Measurements from ENCODE around the gene YWHAG.
"Not testable (repeated sequence)": the region's sequence is repeated elsewhere in the genome, so short reads cannot be mapped to it uniquely, and the experiment has no call there.

YWHAG gene

DNA sequence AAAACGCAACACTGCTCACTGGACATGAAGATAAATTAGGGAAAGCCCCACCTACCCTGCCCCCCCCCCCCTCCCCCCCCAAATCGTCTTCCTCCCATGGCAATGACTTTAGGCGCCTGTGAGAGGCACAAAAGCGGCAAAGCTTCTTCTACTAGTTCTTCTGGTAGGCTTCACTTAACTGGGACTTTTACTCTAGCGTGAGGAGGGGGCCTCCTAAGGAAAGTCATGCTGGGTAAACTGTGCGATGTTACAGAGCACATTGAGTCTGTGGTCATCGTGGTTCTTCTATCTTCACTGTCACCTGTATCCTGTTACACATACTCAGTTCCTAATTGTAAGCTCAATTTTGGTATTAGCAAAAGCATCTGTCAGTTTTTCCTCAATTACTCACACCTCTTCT lies 31.2 kb downstream of the YWHAG start:
- Mint-ChIP-seq H3K4me1 (peaks cover 38% of the 10 kb centered on the region), H3K27me3 (no peaks in the 10 kb centered on the region), H3K27ac (no peak overlapping the region), H3K9me3 (no peaks in the 10 kb centered on the region), H3K36me3 (peaks cover 47% of the 10 kb centered on the region), H3K4me3 (no peak overlapping the region)
- no peak for ATAC-seq

DNA sequence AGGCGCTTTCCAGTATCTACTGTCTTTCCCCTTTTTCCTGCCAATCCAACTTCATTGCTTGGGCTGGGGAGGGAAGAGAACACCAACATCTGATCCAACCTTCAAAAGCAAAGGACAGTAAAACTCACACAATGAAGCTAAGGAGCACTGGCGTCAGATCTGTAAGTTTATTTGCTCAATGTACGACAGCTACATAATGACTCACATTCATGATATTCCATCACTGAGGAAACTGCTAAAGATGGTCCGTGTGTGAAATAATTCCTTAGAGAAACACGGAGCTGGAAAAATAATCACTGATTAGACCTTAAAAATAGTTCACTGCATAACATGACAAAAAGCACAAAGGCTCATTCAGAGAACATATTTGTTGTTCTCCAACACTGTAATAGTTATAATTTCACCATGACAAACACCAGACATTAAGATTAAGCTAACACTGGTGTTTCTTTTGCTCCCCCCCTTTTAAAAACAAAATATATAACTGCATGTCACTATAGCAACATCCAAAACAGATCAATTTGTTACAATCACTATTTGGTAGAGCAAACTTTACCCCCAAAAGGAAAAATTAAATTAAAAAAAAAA lies 32.1 kb downstream of the YWHAG start:
- H3K4me1 Mint-ChIP-seq, result peaks cover 29% of the 10 kb centered on the region
- no peak overlapping the region for H3K4me3 Mint-ChIP-seq
- H3K9me3 Mint-ChIP-seq, result no peaks in the 10 kb centered on the region
- peaks cover 43% of the 10 kb centered on the region for H3K36me3 Mint-ChIP-seq
- no peak for ATAC-seq
- H3K27me3 Mint-ChIP-seq, result no peaks in the 10 kb centered on the region
- H3K27ac Mint-ChIP-seq, result no peak overlapping the region

DNA sequence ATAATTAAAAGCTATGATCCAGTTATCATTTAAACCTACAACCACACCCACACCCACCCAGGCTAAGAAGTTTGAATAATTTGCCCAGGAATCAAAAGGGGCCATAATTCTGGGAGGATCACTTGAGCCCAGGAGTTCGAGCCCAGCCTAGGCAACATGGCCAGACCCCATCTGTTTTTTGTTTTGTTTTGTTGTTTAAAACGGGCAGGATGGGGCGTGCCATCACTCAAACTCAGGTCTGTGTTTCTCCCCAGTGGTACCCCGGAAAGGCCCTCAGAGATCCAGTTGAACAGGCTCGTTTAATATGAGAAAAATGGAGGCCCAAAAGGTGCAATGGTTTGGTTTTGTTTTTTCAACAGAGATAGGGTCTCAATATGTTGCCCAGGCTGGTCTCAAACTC lies 33.0 kb downstream of the YWHAG start:
- no peak for ATAC-seq
- no peaks in the 10 kb centered on the region for H3K27me3 Mint-ChIP-seq
- H3K36me3 Mint-ChIP-seq, result peaks cover 35% of the 10 kb centered on the region
- H3K9me3 Mint-ChIP-seq, result no peaks in the 10 kb centered on the region
- no peak overlapping the region for H3K27ac Mint-ChIP-seq
- peaks cover 28% of the 10 kb centered on the region for H3K4me1 Mint-ChIP-seq
- no peak overlapping the region for H3K4me3 Mint-ChIP-seq

DNA sequence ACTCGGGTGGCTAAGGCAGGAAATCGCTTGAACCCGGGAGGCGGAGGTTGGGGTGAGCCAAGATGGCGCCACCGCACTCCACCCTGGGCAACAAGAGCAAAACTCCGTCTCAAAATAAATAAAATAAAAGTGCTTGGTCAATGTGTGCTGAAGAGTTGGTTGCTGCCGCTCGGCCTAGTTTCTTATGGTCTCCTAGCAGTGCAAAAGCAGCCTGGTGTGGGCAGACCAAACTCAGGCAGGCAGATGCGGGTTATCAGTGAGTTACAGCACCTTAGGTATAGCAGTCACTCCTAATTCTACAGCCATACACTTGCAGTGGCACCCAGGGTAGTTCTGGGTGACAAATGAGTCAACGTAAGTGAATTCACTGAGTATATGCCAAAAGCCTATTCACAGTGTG lies 33.7 kb downstream of the YWHAG start:
- ATAC-seq, result no peak
- Mint-ChIP-seq H3K36me3 (peaks cover 32% of the 10 kb centered on the region), H3K27ac (no peak overlapping the region), H3K9me3 (no peaks in the 10 kb centered on the region), H3K4me3 (no peak overlapping the region), H3K27me3 (no peaks in the 10 kb centered on the region), H3K4me1 (peaks cover 32% of the 10 kb centered on the region)

DNA sequence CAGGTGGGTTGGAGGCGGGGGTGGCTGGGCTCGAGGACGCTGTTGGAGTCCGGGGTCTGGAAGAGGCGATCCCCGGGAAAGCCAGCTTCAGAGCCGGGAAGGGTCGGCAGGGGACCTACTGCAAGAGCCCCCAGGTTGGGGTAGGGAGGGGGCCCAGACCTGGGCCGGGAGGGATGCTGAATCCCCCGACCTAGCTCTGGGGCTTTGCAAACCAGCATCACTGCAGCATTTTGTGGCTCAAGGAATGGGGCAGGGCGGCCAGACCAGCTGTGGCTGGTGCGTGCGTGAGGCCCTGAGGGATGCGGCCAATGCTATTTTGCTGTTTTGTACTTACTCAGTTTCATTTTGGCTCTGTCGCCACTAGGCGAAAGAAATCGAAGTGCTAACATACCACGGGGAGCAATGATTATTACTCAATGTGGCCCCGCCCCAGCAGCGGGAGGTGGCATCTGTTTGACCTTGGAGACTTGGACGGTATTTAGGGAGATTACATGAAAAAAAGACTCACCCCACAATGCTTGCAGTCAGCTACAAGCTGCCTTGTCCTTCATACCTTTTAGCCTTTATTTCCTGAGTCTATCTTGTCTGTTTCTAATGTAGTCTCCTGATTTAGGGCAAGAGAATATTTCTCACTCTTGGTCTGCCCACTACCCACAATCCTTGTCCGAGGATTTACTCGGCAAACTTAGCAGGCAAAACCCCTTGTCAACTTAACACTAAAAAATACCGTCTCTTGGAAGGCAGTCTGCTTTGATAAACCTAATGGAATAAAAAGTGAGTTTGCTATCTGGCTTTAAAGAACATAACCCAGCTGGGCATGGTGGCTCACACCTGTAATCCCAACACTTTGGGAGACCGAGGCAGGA lies 40.1 kb downstream of the YWHAG start:
- Mint-ChIP-seq H3K27ac (peak overlapping the region; percentile 89), H3K4me3 (peak overlapping the region; percentile 88)

DNA sequence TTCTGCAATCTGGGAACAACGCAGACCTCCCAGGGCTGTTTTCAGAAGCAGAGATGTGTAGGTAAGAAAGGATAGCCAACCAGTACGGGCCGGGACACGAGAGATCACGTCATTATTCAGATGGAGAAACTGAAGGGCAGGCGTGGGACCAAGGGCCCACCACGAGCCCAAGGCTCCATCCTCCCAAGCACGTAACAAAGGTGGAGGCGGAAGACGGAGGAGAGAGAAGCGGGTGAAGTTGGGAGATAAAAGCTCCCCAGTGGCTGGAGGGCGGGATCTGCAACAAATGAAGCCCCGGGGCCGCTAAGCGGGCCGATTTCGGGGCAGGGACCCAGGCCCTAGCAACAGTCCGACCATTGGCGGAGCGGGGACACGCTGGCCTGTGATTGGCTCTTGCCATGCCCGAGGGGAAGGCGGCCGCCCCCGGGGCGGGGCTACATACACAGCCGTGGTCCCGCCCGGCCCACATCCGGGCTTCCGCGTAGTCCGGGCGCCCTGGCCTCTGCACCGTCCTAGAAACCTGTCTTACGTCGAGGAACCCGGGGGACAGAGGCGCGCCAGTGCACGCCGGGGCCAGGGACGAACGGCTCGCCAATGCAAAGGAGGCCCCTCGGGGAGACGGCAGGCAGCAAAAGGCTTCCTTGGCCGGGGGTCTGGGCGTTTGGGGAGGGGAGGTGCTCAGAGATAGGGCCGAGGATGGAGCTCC lies 40.9 kb downstream of the YWHAG start:
- ATAC-seq, result peak; percentile 98
- no peaks in the 10 kb centered on the region for H3K9me3 Mint-ChIP-seq
- H3K27ac Mint-ChIP-seq, result peak overlapping the region; percentile 89
- peak overlapping the region; percentile 88 for H3K4me3 Mint-ChIP-seq
- peaks cover 32% of the 10 kb centered on the region for H3K4me1 Mint-ChIP-seq
- H3K27me3 Mint-ChIP-seq, result no peaks in the 10 kb centered on the region
- H3K36me3 Mint-ChIP-seq, result no peaks in the 10 kb centered on the region

More for the DNA sequence above, 40.1 kb downstream of the YWHAG start:
- Mint-ChIP-seq H3K4me1 (peaks cover 32% of the 10 kb centered on the region), H3K36me3 (no peaks in the 10 kb centered on the region), H3K27me3 (no peaks in the 10 kb centered on the region), H3K9me3 (no peaks in the 10 kb centered on the region)
- peak; percentile 77 for ATAC-seq

DNA sequence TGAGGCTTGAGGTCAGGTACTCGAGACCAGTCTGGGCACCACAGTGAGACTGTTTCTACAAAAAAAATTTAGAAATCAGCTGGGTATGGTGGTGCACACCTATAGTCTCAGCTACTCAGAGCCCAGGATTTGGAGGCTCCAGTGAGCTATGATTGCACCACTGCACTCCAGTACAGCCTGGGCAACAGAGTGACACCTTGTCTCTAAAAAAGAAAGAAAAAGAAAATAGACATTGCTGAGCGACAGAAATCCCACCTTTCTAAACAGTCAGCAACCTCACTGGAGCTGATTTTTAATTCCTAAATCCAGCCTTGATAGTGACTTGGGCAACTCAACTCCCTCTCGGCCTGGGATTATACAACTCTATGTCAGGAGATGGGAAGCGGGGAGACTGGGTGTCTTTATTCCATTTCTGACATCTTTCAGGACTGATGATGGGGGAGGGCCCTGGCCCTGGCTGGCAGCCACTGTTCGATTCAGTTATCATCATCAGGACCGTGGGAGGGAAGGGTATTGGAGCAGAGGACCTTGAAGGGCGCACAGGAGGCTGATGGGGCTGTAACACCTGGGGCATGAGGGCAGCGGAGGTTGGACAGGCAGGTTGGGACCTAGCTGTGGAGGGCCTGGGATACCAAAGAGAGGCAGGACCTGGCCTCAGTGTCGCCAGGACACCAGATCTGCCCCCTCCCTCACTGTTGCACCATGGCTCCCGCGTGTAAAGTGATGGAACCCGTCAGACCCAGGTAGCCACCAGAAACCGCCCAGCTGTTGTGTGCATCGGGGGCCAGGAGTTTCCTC lies 41.6 kb downstream of the YWHAG start:
- Mint-ChIP-seq H3K4me3 (peak overlapping the region; percentile 88), H3K4me1 (peaks cover 32% of the 10 kb centered on the region), H3K27me3 (no peaks in the 10 kb centered on the region), H3K9me3 (no peaks in the 10 kb centered on the region), H3K36me3 (no peaks in the 10 kb centered on the region), H3K27ac (peak overlapping the region; percentile 89)
- no peak for ATAC-seq

DNA sequence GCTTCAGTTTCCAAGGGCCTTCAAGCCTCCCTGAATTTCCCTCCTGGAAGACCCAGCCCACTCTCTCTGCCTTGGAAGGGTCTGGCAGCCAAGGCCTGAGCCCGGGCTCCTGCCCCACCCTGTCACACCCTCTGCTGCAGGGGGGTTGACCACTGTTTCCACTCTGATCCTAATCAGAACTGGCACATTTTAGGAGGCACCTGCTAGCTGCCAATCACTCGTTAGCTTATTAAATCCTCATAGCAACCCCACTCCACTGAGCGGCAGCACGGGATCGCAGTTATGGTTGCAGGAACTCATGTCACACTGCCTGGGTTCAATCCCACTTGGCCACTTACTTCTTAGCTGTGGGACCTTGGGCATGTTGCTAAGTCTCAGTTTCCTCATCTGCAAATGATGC lies 43.4 kb downstream of the YWHAG start:
- H3K36me3 Mint-ChIP-seq, result no peaks in the 10 kb centered on the region
- no peaks in the 10 kb centered on the region for H3K9me3 Mint-ChIP-seq

DNA sequence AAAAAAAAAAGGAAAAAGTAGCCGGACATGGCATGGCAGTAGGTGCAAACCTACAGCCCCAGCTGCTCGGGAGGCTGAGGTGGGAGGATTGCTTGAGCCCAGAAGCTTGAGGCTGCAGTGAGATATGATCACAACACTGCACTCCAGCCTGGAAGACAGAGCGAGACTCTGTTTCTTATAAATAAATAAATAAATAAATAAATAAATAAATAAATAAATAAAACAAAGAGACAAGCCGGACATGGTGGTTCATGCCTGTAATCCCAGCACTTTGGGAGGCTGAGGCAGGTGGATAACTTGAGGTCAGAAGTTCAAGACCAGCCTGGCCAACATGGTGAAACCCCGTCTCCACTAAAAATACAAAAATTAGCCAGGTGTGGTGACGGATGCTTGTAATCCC lies 44.1 kb downstream of the YWHAG start:
- peaks cover 23% of the 10 kb centered on the region for H3K4me1 Mint-ChIP-seq
- H3K36me3 Mint-ChIP-seq, ATAC-seq, H3K4me3 Mint-ChIP-seq, H3K27me3 Mint-ChIP-seq, H3K9me3 Mint-ChIP-seq, H3K27ac Mint-ChIP-seq: not testable (repeated sequence)

More for the DNA sequence above, 43.4 kb downstream of the YWHAG start:
- H3K27ac Mint-ChIP-seq, result no peak overlapping the region
- H3K27me3 Mint-ChIP-seq, result no peaks in the 10 kb centered on the region
- no peak for ATAC-seq
- no peak overlapping the region for H3K4me3 Mint-ChIP-seq
- peaks cover 29% of the 10 kb centered on the region for H3K4me1 Mint-ChIP-seq

DNA sequence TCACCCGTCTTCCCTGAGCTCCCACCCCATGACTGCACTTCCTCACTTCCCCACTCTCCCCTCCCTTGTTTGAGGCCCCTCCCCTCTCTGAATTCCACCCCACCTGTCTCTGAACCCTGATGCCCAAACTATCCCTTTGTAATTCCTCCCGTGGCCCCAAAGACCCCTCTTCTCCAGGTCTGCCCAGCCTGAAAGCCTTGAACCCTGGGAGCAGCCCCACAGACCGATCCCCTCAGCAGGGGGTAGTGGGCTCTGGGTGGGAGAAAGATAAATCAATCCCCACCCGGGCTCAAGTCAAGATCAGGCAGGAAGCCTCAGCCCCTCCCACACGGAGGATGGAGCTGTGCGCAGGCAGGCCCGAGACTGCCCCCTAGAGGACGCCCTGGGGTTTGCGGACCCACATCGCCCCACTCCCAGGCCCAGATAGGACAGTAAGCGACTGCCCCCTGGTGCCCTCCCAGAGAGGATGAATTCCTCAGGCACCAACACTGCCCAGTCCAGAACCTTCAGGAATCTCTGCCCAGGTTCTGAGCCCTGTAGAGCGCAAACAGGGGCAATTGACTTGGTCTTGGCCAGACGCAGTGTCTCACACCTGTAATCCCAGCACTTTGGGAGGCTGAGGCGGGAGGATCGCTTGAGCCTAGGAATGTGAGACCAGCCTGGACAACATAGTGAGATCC lies 44.6 kb downstream of the YWHAG start:
- Mint-ChIP-seq H3K27ac (peak overlapping the region; percentile 49), H3K4me1 (peaks cover 20% of the 10 kb centered on the region), H3K36me3 (no peaks in the 10 kb centered on the region), H3K27me3 (no peaks in the 10 kb centered on the region), H3K9me3 (no peaks in the 10 kb centered on the region), H3K4me3 (peak overlapping the region; percentile 52)
- ATAC-seq, result peak; percentile 61

DNA sequence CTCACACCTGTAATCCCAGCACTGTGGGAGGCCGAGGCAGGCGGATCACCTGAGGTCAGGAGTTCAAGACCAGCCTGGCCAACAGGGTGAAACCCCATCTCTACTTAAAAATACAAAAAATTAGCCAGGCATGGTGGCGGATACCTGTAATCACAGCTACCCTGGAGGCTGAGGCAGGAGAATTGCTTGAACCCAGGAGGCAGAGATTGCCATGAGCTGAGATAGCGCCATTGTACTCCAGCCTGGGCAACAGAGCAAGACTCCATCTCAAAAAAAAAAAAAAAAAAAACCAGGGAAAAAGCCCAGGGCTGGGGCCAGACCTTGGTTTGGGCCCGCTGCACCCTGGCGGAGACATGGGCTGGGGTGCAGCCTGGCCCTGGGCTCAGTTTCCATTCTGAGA lies 47.0 kb downstream of the YWHAG start:
- H3K27me3 Mint-ChIP-seq, H3K9me3 Mint-ChIP-seq, H3K4me1 Mint-ChIP-seq, H3K36me3 Mint-ChIP-seq, ATAC-seq, H3K27ac Mint-ChIP-seq, H3K4me3 Mint-ChIP-seq: not testable (repeated sequence)

DNA sequence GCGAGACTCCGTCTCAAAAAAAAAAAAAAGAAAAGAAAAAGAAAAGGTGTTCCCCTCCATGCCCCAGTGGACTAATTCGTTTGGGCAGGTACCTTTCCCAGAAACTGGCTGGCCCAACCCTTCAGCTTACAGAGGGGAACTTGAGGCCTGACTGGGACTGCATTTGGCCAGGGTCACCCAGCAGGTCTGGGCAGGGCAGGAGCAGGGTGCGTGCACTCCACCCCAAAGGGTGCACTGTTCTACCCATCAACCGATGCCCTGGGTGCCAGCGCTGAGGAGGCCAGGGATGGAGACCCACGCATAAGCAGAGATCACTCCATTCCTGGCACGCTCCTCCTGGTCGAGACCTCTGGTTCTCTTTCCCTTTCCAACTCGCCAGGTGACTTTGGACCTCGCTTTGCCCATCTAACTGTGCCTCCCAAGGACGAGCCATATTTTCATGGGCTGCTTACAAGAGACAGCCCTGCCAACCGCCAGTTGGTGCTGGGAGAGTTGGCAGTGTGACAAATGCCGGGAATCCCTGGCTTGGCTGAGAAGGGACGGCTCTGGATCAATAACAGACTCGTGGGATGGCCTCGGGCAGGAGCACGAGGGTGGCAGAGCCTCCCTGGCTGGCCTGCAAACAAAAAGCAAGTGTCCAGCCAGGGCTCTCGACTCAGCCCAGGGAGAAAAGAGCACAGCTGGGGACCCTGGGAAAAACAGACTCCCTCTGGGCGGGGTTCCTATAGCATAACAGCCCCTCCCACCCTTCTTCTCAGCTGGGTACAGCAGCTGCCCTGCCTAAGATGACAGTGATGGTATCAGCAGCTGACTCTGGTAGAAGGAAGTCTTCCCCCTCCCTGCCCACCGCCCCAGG lies 48.5 kb downstream of the YWHAG start:
- no peak overlapping the region for H3K27ac Mint-ChIP-seq
- no peaks in the 10 kb centered on the region for H3K27me3 Mint-ChIP-seq
- no peaks in the 10 kb centered on the region for H3K9me3 Mint-ChIP-seq
- peaks cover 7% of the 10 kb centered on the region for H3K4me1 Mint-ChIP-seq
- no peaks in the 10 kb centered on the region for H3K36me3 Mint-ChIP-seq
- no peak for ATAC-seq
- H3K4me3 Mint-ChIP-seq, result no peak overlapping the region

DNA sequence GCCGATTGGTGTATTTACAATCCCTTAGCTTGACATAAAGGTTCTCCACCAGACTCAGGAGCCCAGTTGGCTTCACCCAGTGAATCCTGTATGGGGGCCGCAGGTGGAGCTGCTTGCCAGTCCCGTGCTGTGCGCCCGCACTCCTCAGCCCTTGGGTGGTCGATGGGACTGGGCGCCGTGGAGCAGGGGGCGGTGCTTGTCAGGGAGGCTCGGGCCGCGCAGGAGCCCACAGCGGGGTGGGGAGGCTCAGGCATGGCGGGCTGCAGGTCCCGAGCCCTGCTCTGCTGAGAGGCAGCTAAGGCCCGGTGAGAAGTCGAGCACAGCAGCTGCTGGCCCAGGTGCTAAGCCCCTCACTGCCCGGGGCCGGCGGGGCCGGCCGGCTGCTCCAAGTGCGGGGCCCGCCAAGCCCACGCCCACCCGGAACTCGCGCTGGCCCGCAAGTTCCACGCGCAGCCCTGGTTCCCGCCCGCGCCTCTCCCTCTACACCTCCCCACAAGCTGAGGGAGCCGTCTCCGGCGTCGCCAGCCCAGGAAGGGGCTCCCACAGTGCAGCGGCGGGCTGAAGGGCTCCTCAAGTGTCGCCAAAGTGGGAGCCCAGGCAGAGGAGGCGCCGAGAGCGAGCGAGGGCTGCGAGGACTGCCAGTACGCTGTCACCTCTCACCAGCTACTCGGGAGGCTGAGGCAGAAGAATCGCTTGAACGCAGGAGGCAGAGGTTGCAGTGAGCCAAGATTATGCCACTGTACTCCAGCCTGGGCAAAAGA lies 49.3 kb downstream of the YWHAG start:
- ATAC-seq, H3K4me3 Mint-ChIP-seq, H3K36me3 Mint-ChIP-seq, H3K9me3 Mint-ChIP-seq, H3K27ac Mint-ChIP-seq, H3K27me3 Mint-ChIP-seq, H3K4me1 Mint-ChIP-seq: not testable (repeated sequence)
